Measurements from ENCODE around the gene SEPSECS. TPM values are rescaled to one million over a fixed set of nuclear protein-coding genes. Genes with fewer than 3 reads are reported as not detected.

Gene SEPSECS
- total RNA-seq, 1 experiment from 2014 or later, result 4.2 TPM

- Mint-ChIP-seq H3K4me3 (no peak overlapping the region), H3K4me1 (no peaks in the 10 kb centered on the region), H3K27ac (no peak overlapping the region), H3K9me3 (no peaks in the 10 kb centered on the region), H3K36me3 (ENCODE audit: insufficient read depth in 1 of 3, low read depth in 3 of 3) (no peaks in the 10 kb centered on the region), H3K27me3 (ENCODE audit: low read depth) (no peaks in the 10 kb centered on the region)
- Histone ChIP-seq H3K79me2 (ENCODE audit: insufficient read depth, low read length) (no peaks in the 10 kb centered on the region), H3K9ac (ENCODE audit: extremely low read depth, insufficient read length, low read length) (no peak overlapping the region), H2BK5ac (ENCODE audit: insufficient read length, low read length) (no peak overlapping the region), H3T11ph (ENCODE audit: low read length) (no peak overlapping the region), H3K18ac (ENCODE audit: insufficient read length, low read depth, low read length) (no peak overlapping the region), H3K23me2 (ENCODE audit: insufficient read length, low read depth, low read length, poor library complexity, severe bottlenecking) (no peaks in the 10 kb centered on the region), H3K27me3 (ENCODE audit: insufficient read depth, low read length) (no peaks in the 10 kb centered on the region), H3K4ac (ENCODE audit: low read depth, low read length) (no peak overlapping the region), H3K4me1 (ENCODE audit: insufficient read depth, low read length) (no peaks in the 10 kb centered on the region), H2BK20ac (ENCODE audit: low read depth, low read length, poor library complexity, severe bottlenecking) (no peak overlapping the region), H2BK15ac (ENCODE audit: low read depth, low read length) (no peak overlapping the region), H2AFZ (ENCODE audit: low read length) (no peak overlapping the region), H3K79me1 (ENCODE audit: insufficient read depth, low read depth, low read length, poor library complexity, severe bottlenecking) (no peaks in the 10 kb centered on the region), H2BK12ac (ENCODE audit: insufficient read length, low read depth, low read length) (no peak overlapping the region), H2BK120ac (ENCODE audit: low read depth, low read length, poor library complexity, severe bottlenecking) (no peak overlapping the region), H3K9me3 (ENCODE audit: control insufficient read depth, low read depth, low read length) (no peaks in the 10 kb centered on the region), H3K23ac (ENCODE audit: insufficient read length, low read depth, low read length) (no peak overlapping the region), H3K4me2 (ENCODE audit: insufficient read depth, insufficient read length, low read length) (no peak overlapping the region), H2AK5ac (ENCODE audit: insufficient read length, low read length) (no peak overlapping the region), H3K27ac (ENCODE audit: insufficient read length, low read depth, low read length) (no peak overlapping the region), H3K56ac (ENCODE audit: insufficient read length, low read depth, low read length) (no peak overlapping the region), H4K20me1 (ENCODE audit: control insufficient read depth, insufficient read depth, insufficient read length) (no peaks in the 10 kb centered on the region), H4K91ac (ENCODE audit: insufficient read length, low read depth, low read length) (no peak overlapping the region), H4K5ac (ENCODE audit: insufficient read length, low read depth, low read length) (no peak overlapping the region), H3K14ac (ENCODE audit: insufficient read depth, low read length) (no peak overlapping the region), H4K8ac (replicated peaks; ENCODE audit: insufficient read length, low read depth, low read length) (no peak overlapping the region)
- no peak for DNase-seq
- no peak for TF ChIP-seq CTCF (conservative IDR thresholded peaks at IDR 0.05)
- no CpG with 5 or more reads among the region's 5 CpGs for WGBS (ENCODE audit: extremely low coverage, insufficient read length, low lambda C conversion rate)
Observed at GRCh38 chr4:25182937-25183336, 22.7 kb upstream of the SEPSECS start.
